RWPE2 (cell line): Measurements from ENCODE around the gene SERPINB1.
"Not testable (repeated sequence)": the region's sequence is repeated elsewhere in the genome, so short reads cannot be mapped to it uniquely, and the experiment has no call there.

ENCODE experiments used
- ATAC-seq: fragments of 200-7000 bp; cut with Tn5 transposase; 3 replicates; pipeline ENCODE4 v1.9.1; 2021; ENCODE audit warnings: low read depth
- DNase-seq: peaks from one replicate; pipeline ENCODE4 v3.0.0-alpha.2; 2020; ENCODE audit warnings: low spot score
- H3K27ac ChIP-seq: fragments of 450-650 bp; 2 replicates; pipeline ENCODE4 v1.5.1; 2017; ENCODE audit warnings: mild to moderate bottlenecking; ENCODE audit not compliant: poor library complexity, severe bottlenecking
- H3K27me3 ChIP-seq: fragments of 250-450 bp; sonication (Bioruptor Pico); 2 replicates; pipeline ENCODE4 v1.5.1; 2021; ENCODE audit warnings: mild to moderate bottlenecking, moderate library complexity; ENCODE audit not compliant: insufficient read depth, poor library complexity, severe bottlenecking
- H3K36me3 ChIP-seq: fragments of 250-450 bp; sonication (Bioruptor Pico); 2 replicates; pipeline ENCODE4 v1.5.1; 2020; ENCODE audit warnings: low read depth, mild to moderate bottlenecking, moderate library complexity
- H3K4me1 ChIP-seq: fragments of 250-450 bp; sonication (Bioruptor Pico); 2 replicates; pipeline ENCODE4 v1.5.1; 2021; ENCODE audit warnings: mild to moderate bottlenecking, moderate library complexity; ENCODE audit not compliant: insufficient read depth, poor library complexity, severe bottlenecking
- H3K4me3 ChIP-seq: fragments of 250-450 bp; sonication (Bioruptor Pico); 2 replicates; pipeline ENCODE4 v1.5.1; 2021; ENCODE audit warnings: mild to moderate bottlenecking, moderate library complexity; ENCODE audit not compliant: severe bottlenecking
- H3K9me3 ChIP-seq: fragments of 250-450 bp; sonication (Bioruptor Pico); 2 replicates; pipeline ENCODE4 v1.5.1; 2021; ENCODE audit warnings: mild to moderate bottlenecking, moderate library complexity; ENCODE audit not compliant: severe bottlenecking
- CTCF ChIP-seq: fragments of 450-650 bp; IDR thresholded peaks from one replicate; pipeline ENCODE4 v1.5.1; 2017; ENCODE audit warnings: mild to moderate bottlenecking, moderate library complexity; ENCODE audit not compliant: poor library complexity, severe bottlenecking

SERPINB1 gene

GRCh38 chr6:2861060-2861821 lies 19.6 kb upstream of the SERPINB1 start:
- TF ChIP-seq CTCF = no peak
- Histone ChIP-seq H3K27ac (no peak overlapping the region), H3K9me3 (no peaks in the 10 kb centered on the region), H3K36me3 (no peaks in the 10 kb centered on the region), H3K27me3 (no peaks in the 10 kb centered on the region), H3K4me1 (peaks cover 10% of the 10 kb centered on the region), H3K4me3 (no peak overlapping the region)
- no peak for ATAC-seq
- no peak for DNase-seq

GRCh38 chr6:2860706-2861059 lies 19.0 kb upstream of the SERPINB1 start:
- not testable (repeated sequence) for H3K4me1 ChIP-seq, DNase-seq, H3K36me3 ChIP-seq, ATAC-seq, H3K27ac ChIP-seq, H3K9me3 ChIP-seq, H3K4me3 ChIP-seq, H3K27me3 ChIP-seq

GRCh38 chr6:2859798-2860705 lies 18.4 kb upstream of the SERPINB1 start:
- not testable (repeated sequence) for H3K27ac ChIP-seq, H3K36me3 ChIP-seq, H3K9me3 ChIP-seq, DNase-seq, H3K4me1 ChIP-seq, H3K27me3 ChIP-seq, ATAC-seq, H3K4me3 ChIP-seq

GRCh38 chr6:2859185-2859700 lies 17.6 kb upstream of the SERPINB1 start:
- peaks cover 4% of the 10 kb centered on the region for H3K4me1 ChIP-seq
- ATAC-seq = no peak
- H3K36me3 ChIP-seq = no peaks in the 10 kb centered on the region
- no peaks in the 10 kb centered on the region for H3K27me3 ChIP-seq
- DNase-seq = no peak
- no peaks in the 10 kb centered on the region for H3K9me3 ChIP-seq
- no peak overlapping the region for H3K4me3 ChIP-seq
- no peak overlapping the region for H3K27ac ChIP-seq
- no peak for TF ChIP-seq CTCF

- Histone ChIP-seq H3K4me1 (peaks cover 8% of the 10 kb centered on the region), H3K27me3 (no peaks in the 10 kb centered on the region), H3K36me3 (no peaks in the 10 kb centered on the region), H3K9me3 (no peaks in the 10 kb centered on the region), H3K27ac (no peak overlapping the region), H3K4me3 (no peak overlapping the region)
- no peak for ATAC-seq
- no peak for TF ChIP-seq CTCF
- DNase-seq = no peak
Observed at GRCh38 chr6:2857580-2858337, 16.1 kb upstream of the SERPINB1 start.
